Measurements from ENCODE around the gene SUMO4.

SUMO4 gene

DNA sequence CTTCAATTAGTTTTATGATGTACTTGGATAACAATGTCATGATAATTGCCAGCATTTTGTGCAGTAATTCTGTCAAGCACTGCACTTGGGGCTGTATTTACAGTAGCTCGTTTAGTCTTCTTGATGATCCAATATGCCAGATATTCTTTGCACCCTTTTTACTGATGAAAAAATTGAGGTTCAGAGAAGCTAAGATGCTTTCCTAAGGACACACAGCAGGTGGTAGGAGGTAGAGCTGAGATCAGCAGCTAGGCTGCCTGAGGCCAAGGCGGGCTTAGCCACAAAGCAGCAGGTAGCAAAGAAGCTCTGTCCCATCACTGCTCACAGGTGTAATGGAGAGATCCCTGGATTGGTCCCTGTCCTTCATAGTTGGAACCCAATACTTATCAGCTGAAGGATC lies 33.3 kb downstream of the SUMO4 start:
- no peak for ATAC-seq
- TF ChIP-seq, protein P1, sequence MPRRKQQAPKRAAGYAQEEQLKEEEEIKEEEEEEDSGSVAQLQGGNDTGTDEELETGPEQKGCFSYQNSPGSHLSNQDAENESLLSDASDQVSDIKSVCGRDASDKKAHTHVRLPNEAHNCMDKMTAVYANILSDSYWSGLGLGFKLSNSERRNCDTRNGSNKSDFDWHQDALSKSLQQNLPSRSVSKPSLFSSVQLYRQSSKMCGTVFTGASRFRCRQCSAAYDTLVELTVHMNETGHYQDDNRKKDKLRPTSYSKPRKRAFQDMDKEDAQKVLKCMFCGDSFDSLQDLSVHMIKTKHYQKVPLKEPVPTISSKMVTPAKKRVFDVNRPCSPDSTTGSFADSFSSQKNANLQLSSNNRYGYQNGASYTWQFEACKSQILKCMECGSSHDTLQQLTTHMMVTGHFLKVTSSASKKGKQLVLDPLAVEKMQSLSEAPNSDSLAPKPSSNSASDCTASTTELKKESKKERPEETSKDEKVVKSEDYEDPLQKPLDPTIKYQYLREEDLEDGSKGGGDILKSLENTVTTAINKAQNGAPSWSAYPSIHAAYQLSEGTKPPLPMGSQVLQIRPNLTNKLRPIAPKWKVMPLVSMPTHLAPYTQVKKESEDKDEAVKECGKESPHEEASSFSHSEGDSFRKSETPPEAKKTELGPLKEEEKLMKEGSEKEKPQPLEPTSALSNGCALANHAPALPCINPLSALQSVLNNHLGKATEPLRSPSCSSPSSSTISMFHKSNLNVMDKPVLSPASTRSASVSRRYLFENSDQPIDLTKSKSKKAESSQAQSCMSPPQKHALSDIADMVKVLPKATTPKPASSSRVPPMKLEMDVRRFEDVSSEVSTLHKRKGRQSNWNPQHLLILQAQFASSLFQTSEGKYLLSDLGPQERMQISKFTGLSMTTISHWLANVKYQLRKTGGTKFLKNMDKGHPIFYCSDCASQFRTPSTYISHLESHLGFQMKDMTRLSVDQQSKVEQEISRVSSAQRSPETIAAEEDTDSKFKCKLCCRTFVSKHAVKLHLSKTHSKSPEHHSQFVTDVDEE (CRISPR knock-in tag; IDR thresholded peaks at IDR 0.05), result no peak
- TF ChIP-seq, protein P2, sequence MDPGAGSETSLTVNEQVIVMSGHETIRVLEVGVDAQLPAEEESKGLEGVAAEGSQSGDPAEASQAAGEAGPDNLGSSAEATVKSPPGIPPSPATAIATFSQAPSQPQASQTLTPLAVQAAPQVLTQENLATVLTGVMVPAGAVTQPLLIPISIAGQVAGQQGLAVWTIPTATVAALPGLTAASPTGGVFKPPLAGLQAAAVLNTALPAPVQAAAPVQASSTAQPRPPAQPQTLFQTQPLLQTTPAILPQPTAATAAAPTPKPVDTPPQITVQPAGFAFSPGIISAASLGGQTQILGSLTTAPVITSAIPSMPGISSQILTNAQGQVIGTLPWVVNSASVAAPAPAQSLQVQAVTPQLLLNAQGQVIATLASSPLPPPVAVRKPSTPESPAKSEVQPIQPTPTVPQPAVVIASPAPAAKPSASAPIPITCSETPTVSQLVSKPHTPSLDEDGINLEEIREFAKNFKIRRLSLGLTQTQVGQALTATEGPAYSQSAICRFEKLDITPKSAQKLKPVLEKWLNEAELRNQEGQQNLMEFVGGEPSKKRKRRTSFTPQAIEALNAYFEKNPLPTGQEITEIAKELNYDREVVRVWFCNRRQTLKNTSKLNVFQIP (CRISPR knock-in tag; IDR thresholded peaks at IDR 0.05; ENCODE audit: borderline replicate concordance, low read depth), result no peak

DNA sequence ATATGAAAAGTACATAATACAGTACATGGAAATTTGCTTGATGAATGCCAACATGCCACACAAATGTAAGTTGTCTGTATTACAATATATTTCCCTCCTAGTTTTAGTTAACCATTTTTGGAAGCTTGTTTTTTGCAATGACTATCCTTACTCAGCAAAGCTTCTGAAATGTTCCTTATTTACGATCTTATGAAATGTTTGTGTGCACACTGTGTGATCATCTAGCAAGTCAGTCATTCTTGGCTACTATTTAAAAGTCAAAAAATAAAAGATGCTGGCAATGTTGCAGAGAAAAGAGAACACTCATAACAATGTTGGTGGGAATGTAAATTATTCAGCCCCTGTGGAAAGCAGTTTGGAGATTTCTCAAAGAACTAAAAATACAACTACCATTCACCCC lies 33.8 kb downstream of the SUMO4 start:
- no peak for ATAC-seq
- TF ChIP-seq, protein P3, sequence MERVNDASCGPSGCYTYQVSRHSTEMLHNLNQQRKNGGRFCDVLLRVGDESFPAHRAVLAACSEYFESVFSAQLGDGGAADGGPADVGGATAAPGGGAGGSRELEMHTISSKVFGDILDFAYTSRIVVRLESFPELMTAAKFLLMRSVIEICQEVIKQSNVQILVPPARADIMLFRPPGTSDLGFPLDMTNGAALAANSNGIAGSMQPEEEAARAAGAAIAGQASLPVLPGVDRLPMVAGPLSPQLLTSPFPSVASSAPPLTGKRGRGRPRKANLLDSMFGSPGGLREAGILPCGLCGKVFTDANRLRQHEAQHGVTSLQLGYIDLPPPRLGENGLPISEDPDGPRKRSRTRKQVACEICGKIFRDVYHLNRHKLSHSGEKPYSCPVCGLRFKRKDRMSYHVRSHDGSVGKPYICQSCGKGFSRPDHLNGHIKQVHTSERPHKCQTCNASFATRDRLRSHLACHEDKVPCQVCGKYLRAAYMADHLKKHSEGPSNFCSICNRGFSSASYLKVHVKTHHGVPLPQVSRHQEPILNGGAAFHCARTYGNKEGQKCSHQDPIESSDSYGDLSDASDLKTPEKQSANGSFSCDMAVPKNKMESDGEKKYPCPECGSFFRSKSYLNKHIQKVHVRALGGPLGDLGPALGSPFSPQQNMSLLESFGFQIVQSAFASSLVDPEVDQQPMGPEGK (CRISPR knock-in tag; IDR thresholded peaks at IDR 0.05; ENCODE audit: borderline replicate concordance), result no peak
- TF ChIP-seq SNAI2 (CRISPR knock-in tag; IDR thresholded peaks at IDR 0.05), result no peak
- TF ChIP-seq CSDC2 (CRISPR knock-in tag; IDR thresholded peaks at IDR 0.05), result no peak
- no peak for TF ChIP-seq PPARA (CRISPR knock-in tag; IDR thresholded peaks at IDR 0.05; ENCODE audit: borderline replicate concordance)
- TF ChIP-seq TOX (CRISPR knock-in tag; IDR thresholded peaks at IDR 0.05; ENCODE audit: borderline replicate concordance), result no peak
- TF ChIP-seq, protein P1 (CRISPR knock-in tag; IDR thresholded peaks at IDR 0.05), result no peak
- no peak for TF ChIP-seq TCF4 (CRISPR knock-in tag; IDR thresholded peaks at IDR 0.05; ENCODE audit: borderline replicate concordance)
- no peak for TF ChIP-seq ZNF565 (CRISPR knock-in tag; conservative IDR thresholded peaks at IDR 0.05; ENCODE audit: low read depth)
- TF ChIP-seq RARB (CRISPR knock-in tag; IDR thresholded peaks at IDR 0.05), result no peak
- TF ChIP-seq ZC3H10 (CRISPR knock-in tag; IDR thresholded peaks at IDR 0.05), result no peak

DNA sequence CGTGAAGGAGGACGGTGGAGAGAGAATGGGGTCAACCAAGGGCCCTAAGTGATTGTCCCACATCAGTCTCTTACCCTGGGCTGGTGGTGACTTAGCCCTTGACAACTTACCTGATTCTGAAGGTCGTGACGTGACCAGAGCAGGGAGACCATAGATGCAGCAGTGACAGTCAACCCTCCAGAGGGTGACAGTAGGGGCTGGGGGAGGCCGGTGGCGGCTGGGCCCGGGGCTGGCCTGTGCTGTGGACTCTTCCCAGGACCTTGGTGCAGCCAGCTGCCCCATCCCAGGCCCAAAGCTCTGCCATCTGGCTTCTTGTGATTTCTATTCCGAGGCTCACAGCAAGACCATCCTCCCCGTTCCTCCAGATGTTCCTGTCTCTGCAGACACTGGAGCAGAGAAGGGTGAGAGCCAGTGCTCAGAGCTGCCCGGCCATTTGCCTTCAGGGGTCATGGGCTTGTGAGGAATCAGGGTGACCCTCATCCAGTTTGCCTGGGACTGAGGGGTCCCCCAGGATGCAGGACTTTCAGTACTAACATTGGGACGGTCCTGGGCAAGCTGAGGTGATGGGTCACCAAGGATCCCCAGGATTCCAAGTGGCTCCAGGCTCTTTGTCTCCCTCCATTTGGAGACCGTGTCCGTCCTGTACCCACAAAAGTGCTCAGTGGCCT lies 36.0 kb downstream of the SUMO4 start:
- ATAC-seq, result no peak
- TF ChIP-seq PPARA (CRISPR knock-in tag; IDR thresholded peaks at IDR 0.05; ENCODE audit: borderline replicate concordance), result no peak

DNA sequence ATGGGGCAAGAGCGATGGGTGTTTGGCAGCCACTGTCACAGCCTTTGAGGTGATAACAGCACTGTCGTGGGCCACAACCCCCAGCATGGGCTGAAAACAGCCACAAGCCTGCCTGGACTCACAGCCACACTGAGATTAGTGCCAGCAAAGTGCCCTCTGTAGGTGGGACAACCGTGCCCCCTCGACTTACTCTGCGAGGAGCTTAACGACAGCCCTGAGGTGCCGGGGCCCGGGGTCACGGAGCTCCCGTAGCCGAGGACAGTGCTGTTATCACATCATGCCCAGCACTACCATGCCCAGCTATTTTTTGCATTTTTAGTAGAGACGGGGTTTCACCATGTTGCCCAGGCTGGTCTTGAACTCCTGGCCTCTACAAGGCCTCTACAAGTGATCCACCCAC lies 36.6 kb downstream of the SUMO4 start:
- TF ChIP-seq CSDC2 (CRISPR knock-in tag; IDR thresholded peaks at IDR 0.05) (no peak), ZNF565 (CRISPR knock-in tag; conservative IDR thresholded peaks at IDR 0.05; ENCODE audit: low read depth) (no peak), ZNF70 (CRISPR knock-in tag; IDR thresholded peaks at IDR 0.05) (no peak), BACH2 (CRISPR knock-in tag; IDR thresholded peaks at IDR 0.05; ENCODE audit: borderline replicate concordance) (no peak), ZFP3 (CRISPR knock-in tag; IDR thresholded peaks at IDR 0.05) (no peak), SNAI2 (CRISPR knock-in tag; IDR thresholded peaks at IDR 0.05) (no peak)
- TF ChIP-seq, protein P4, sequence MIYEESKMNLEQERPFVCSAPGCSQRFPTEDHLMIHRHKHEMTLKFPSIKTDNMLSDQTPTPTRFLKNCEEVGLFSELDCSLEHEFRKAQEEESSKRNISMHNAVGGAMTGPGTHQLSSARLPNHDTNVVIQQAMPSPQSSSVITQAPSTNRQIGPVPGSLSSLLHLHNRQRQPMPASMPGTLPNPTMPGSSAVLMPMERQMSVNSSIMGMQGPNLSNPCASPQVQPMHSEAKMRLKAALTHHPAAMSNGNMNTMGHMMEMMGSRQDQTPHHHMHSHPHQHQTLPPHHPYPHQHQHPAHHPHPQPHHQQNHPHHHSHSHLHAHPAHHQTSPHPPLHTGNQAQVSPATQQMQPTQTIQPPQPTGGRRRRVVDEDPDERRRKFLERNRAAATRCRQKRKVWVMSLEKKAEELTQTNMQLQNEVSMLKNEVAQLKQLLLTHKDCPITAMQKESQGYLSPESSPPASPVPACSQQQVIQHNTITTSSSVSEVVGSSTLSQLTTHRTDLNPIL (CRISPR knock-in tag; IDR thresholded peaks at IDR 0.05; ENCODE audit: low read depth), result no peak
- TF ChIP-seq, protein P2 (CRISPR knock-in tag; IDR thresholded peaks at IDR 0.05; ENCODE audit: borderline replicate concordance, low read depth), result no peak
- TF ChIP-seq, protein P3 (CRISPR knock-in tag; IDR thresholded peaks at IDR 0.05; ENCODE audit: borderline replicate concordance), result no peak
- ATAC-seq, result no peak

All from SK-N-SH treated with all-trans-retinoic acid at 6 μM for 48 hours (cell line).